Activated CD4-positive, alpha-beta T cell treated with anti-CD3 and anti-CD28 coated beads, Interleukin-2, amount 50 U/mL, for 4 hours (primary cell): ENCODE data around the gene SPOCK1.

ENCODE experiments used
- DNase-seq, 2 experiments: peaks; one replicate each; pipeline ENCODE4 v3.0.0-alpha.2; 2020

The SPOCK1 gene

GRCh38 chr5:137439645-137440044 is 59.5 kb downstream of the SPOCK1 start:
- DNase-seq, result no peak

GRCh38 chr5:137438932-137439331 is 60.2 kb downstream of the SPOCK1 start:
- no peak for DNase-seq

GRCh38 chr5:137437774-137438173 is 61.4 kb downstream of the SPOCK1 start:
- DNase-seq, result no peak

- no peak for DNase-seq
Measured at GRCh38 chr5:137433539-137433938, 65.6 kb downstream of the SPOCK1 start.

GRCh38 chr5:137432376-137432775 is 66.8 kb downstream of the SPOCK1 start:
- no peak for DNase-seq

- DNase-seq, result no peak
Measured at GRCh38 chr5:137431051-137431450, 68.1 kb downstream of the SPOCK1 start.

GRCh38 chr5:137415231-137415681 is 83.9 kb downstream of the SPOCK1 start:
- no peak for DNase-seq

- DNase-seq, result no peak
Measured at GRCh38 chr5:137414112-137414755, 84.9 kb downstream of the SPOCK1 start.

GRCh38 chr5:137412136-137412535 is 87.0 kb downstream of the SPOCK1 start:
- DNase-seq, result no peak

GRCh38 chr5:137410234-137411010 is 88.7 kb downstream of the SPOCK1 start:
- no peak for DNase-seq

- DNase-seq, result no peak
Measured at GRCh38 chr5:137409736-137410135, 89.4 kb downstream of the SPOCK1 start.

- no peak for DNase-seq
Measured at GRCh38 chr5:137407090-137407489, 92.0 kb downstream of the SPOCK1 start.

GRCh38 chr5:137405393-137405792 is 93.7 kb downstream of the SPOCK1 start:
- DNase-seq, result no peak

- DNase-seq, result no peak
Measured at GRCh38 chr5:137403869-137404268, 95.3 kb downstream of the SPOCK1 start.

- no peak for DNase-seq
Measured at GRCh38 chr5:137402436-137403187, 96.5 kb downstream of the SPOCK1 start.

- no peak for DNase-seq
Measured at GRCh38 chr5:137401946-137402345, 97.2 kb downstream of the SPOCK1 start.

GRCh38 chr5:137400571-137400970 is 98.6 kb downstream of the SPOCK1 start:
- no peak for DNase-seq

- DNase-seq, result no peak
Measured at GRCh38 chr5:137399911-137400310, 99.2 kb downstream of the SPOCK1 start.

GRCh38 chr5:137398751-137399150 is 100.4 kb downstream of the SPOCK1 start:
- DNase-seq, result no peak

GRCh38 chr5:137398154-137398553 is 101.0 kb downstream of the SPOCK1 start:
- no peak for DNase-seq

- DNase-seq, result no peak
Measured at GRCh38 chr5:137395011-137395755, 103.9 kb downstream of the SPOCK1 start.

GRCh38 chr5:137394380-137394779 is 104.7 kb downstream of the SPOCK1 start:
- no peak for DNase-seq
